ENCODE measurements around the gene PDE4A.
"Not testable (repeated sequence)": the region's sequence is repeated elsewhere in the genome, so short reads cannot be mapped to it uniquely, and the experiment has no call there.

The PDE4A gene

DNA sequence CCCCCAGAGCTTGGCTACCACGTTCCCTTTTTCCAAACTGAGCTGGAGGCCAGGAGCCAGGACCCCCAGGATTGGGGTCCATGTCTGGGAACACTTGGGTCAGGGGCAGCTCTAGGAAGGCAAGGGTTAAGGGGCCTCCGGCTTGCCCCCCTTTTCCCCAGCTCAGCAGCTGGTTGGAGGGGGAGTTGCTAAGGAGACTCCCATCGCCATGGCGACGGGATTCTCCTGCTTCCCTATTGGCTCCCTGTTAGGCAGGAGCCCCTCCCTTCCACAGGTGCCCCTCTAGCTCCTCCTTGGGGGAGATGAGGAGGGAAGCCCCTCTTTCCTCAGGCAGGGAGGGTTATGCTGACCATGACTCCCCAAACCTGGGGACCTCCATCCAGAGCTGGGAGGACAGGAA is 33.9 kb downstream of the PDE4A start:
- in situ Hi-C loops (cut with MboI; ENCODE audit: low sequenced_read_pairs): no loop called here

DNA sequence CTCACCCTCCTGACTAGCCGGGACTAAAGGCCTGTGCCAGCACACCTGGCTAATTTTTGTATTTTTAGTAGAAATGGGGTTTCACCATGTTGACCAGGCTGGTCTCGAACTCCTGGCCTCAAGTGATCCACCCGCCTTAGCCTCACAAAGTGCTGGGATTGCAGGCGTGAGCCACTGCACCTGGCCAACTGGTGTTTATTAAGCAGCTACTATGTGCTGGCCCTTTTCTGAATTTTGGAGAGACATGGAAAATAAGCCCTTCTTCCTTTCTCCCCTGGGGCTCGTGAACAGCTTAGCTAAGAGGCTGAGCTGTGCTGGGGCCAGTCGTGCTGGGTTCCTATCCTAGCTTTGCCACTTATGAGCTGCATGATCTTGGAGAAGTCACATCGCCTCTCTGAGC is 38.4 kb downstream of the PDE4A start:
- in situ Hi-C loops (cut with MboI; ENCODE audit: low sequenced_read_pairs): not testable (repeated sequence)

DNA sequence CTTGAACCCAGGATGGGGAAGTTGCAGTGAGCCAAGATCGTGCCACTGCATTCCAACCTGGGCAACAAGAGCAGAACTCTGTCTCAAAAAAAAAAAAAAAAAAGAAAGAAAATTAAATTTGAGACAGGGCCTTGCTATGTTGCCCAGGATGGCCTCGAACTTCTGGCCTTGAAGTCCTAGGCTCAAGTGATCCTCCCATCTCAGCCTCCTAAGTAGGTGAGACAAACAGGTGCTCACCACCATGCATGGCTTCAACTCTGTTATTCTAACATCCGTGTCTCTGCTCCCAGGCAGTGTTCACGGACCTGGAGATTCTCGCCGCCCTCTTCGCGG is 40.3 kb downstream of the PDE4A start:
- in situ Hi-C loops (cut with MboI; ENCODE audit: low sequenced_read_pairs): no loop called here

DNA sequence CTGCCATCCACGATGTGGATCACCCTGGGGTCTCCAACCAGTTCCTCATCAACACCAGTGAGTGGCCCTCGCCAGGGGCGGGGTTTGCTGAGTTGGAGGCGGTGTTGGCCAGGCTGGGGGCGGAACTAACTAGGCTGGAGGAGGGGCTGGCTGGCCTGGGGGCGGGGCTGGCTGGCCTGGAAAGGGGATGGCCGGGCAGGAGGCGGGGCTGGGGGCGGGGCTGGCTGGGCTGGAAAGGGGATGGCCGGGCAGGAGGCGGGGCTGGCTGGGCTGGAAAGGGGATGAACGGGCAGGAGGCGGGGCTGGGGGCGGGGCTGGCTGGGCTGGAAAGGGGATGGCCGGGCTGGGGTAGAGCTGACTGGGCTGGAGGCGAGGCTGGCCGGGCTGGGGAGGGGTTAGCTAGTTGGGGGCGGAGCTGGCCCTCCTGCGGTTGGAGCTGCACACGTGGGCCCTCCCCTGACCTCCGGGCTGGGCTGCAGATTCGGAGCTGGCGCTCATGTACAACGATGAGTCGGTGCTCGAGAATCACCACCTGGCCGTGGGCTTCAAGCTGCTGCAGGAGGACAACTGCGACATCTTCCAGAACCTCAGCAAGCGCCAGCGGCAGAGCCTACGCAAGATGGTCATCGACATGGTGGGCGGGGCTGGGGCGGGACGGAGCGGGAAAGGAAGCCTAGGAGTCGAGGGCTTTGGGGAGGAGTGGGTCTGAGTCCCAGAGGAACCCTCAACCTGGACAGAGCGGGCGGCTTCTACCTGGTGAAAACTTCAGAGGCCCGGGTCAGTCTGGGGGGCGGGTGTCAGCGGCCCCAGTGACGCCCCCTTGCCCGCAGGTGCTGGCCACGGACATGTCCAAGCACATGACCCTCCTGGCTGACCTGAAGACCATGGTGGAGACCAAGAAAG is 41.0 kb downstream of the PDE4A start:
- in situ Hi-C loops (cut with MboI; ENCODE audit: low sequenced_read_pairs): no loop called here

DNA sequence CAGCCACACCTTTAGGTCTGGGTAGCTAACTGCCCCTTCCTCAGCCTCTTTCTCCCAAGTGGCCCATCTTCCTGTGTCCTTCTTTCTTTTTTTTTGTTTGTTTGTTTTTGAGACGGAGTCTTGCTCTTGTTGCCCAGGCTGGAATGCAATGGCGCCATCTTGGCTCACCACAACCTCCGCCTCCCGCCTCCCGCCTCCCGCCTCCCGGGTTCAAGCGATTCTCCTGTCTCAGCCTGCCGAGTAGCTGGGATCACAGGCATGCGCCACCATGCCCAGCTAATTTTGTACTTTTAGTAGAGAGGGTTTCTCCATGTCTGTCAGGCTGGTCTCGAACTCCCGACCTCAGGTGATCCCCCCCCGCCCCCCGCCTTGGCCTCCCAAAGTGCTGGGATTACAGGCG is 41.7 kb downstream of the PDE4A start:
- in situ Hi-C loops (cut with MboI; ENCODE audit: low sequenced_read_pairs): not testable (repeated sequence)

DNA sequence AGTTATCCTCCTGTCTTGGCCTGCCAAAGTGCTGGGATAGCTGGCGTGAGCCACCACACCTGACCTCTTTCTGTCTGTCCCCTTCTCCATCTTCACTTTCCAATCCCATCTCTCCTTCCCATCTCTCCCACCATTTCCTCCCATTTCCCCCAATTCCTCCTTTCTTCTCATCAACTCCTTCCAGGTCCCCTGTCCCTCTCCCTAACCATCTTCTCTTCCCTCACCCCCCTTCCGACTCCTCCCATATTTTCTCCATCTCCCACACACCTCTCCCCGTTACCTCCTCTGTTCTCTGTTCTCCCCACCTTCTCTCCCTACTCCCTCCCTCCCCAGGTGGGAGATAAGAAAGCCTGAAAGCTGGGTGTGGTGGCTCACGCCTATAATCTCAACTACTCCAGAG is 42.2 kb downstream of the PDE4A start:
- in situ Hi-C loops (cut with MboI; ENCODE audit: low sequenced_read_pairs): no loop called here

DNA sequence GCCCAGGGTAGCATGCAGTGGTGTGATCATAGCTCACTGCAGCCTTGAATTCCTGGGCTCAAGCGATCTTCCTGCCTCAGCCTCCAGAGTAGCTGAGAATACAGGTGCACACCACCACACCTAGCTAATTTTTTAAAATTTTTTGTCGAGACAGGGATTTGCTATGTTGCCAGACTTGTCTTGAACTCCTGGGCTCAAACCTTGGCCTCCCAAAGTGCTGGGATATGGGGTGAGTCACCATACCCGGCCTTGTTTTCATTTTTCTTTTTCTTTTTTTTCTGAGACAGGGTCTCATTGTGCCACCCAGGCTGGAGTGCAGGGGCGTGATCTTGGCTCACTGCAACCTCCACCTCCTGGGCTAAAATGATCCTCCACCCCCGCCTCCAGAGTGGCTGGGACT is 44.1 kb downstream of the PDE4A start:
- in situ Hi-C loops (cut with MboI; ENCODE audit: low sequenced_read_pairs): no loop called here

DNA sequence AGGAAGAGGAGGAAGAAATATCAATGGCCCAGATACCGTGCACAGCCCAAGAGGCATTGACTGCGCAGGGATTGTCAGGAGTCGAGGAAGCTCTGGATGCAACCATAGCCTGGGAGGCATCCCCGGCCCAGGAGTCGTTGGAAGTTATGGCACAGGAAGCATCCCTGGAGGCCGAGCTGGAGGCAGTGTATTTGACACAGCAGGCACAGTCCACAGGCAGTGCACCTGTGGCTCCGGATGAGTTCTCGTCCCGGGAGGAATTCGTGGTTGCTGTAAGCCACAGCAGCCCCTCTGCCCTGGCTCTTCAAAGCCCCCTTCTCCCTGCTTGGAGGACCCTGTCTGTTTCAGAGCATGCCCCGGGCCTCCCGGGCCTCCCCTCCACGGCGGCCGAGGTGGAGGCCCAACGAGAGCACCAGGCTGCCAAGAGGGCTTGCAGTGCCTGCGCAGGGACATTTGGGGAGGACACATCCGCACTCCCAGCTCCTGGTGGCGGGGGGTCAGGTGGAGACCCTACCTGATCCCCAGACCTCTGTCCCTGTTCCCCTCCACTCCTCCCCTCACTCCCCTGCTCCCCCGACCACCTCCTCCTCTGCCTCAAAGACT is 46.9 kb downstream of the PDE4A start:
- in situ Hi-C loops (cut with MboI; ENCODE audit: low sequenced_read_pairs): no loop called here

DNA sequence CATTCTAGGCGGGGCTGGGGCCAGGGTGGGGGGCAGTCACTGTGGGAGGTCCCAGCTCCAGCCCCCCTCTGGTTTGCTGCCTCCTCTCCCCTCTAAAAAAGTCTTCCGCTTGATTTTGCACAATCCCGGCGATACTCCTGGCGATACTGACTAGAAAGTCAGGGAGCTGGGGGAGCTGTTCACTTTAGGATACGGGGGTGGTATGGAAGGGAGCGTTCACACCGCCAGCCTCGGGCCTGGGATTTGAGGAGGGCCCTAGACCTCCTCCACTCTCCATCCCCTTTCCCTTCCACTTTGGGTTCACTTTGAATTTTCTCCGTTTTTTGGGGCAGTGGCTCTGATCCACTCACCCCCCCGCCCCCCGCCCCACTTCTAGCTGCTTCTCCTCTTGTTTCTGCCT is 47.8 kb downstream of the PDE4A start:
- in situ Hi-C loops (cut with MboI; ENCODE audit: low sequenced_read_pairs): no loop called here

DNA sequence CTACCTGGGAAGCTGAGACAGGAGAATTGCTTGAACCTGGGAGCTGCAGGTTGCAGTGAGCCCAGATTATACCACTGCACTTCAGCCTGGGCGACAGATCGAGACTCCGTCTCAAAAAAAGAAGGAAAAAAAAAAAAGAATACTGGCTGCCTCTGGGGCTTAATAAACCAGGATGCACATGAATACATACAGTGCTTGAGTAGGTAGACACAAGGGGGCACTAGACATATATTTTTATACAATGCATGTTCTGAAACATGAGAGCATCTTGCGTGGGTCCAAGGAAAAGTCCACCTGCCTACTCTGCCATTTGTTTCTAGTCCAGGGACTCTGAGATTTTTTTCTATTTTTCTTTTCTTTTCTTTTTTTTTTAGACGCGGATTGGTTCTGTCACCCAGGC is 51.6 kb downstream of the PDE4A start:
- in situ Hi-C loops (cut with MboI; ENCODE audit: low sequenced_read_pairs): no loop called here

DNA sequence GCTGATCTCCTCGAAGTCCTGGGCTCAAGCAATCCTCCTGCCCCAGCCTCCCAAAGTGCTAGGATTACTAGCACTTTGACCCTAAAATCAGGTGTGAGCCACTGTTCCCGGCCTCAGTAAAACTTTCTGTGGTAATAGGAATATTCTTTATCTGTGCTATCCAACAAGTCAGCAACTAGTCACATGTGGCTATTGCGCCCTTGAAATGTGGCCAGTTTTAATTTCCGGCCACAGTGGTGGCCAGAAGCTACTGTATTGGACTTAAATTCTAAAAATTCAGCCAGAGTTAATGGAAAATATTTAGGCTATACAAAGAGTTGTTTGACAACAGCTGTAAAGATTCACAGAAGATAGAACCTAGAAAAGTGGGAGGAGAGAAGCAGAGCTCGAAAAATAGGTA is 52.9 kb downstream of the PDE4A start:
- in situ Hi-C loops (cut with MboI; ENCODE audit: low sequenced_read_pairs): no loop called here

DNA sequence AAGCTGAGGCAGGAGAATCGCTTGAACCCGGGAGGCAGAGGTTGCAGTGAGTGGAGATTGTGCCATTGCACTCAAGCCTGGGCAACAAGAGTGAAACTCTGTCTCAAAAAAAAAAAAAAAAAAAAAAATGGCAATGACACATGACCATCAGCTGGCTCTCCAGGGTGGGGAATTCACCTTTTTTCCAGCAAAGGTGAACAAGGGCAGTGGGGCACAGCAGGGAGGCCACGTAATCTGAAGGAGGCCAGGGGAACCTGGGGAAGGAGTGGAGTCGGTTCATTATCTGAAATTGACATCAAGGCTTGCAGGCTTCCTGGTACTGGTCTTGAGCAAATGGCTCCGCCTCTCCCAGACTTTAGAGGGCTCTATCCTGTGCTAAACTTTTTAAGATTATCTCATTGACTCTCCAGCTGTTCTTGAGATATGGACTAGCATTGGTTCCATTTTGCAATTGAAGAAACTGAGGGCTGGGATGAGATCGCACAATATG is 54.7 kb downstream of the PDE4A start:
- in situ Hi-C loops (cut with MboI; ENCODE audit: low sequenced_read_pairs): loop anchor here (25.0 kb wide), 1 partner anchor 212 kb away; no protein-coding TSS in a partner anchor

DNA sequence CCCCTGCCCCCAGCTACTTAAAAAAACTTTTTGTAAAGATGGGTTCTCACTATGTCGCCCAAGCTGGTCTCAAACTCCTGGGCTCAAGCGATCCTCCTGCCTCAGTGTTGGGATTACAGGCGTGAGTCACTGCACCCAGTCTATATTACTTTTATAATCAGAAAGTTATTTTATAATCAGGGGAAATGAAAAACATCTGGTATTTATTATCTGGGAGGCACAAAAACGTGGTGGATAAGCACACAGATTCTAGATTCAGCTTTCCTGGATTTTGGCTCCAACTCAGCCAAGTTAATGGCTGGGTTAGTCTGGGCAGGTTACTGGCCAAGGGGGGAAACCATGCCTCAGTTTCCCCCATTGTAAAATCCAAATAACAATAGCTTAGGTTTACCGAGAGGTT is 58.1 kb downstream of the PDE4A start:
- in situ Hi-C loops (cut with MboI; ENCODE audit: low sequenced_read_pairs): loop anchor here (25.0 kb wide), 1 partner anchor 209 kb away; no protein-coding TSS in a partner anchor

DNA sequence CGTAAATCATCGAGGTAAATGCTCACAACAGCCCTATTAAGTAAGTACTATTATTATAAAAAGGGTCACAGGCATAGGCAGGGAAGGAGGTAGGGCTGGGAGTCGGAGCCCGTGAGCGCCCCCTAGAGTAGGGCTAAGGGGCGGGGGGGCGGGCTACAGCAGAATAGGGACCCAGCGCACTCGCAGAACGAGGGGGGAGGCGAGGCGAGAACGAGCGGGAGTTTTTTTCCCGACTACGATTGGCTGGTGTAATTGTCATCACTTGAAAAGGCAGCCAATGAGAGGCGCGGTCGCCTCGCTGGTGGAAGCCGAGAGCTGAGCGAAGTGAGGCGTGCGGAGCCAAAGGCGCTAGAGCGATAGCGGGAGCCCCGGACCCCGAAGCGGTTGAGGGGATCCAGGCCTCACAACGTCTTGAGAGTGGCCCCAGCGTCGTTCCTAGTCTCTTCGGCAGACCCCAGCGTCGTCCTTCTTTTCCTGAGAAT is 58.6 kb downstream of the PDE4A start:
- in situ Hi-C loops (cut with MboI; ENCODE audit: low sequenced_read_pairs): loop anchor here (25.0 kb wide), 1 partner anchor 208 kb away; no protein-coding TSS in a partner anchor

DNA sequence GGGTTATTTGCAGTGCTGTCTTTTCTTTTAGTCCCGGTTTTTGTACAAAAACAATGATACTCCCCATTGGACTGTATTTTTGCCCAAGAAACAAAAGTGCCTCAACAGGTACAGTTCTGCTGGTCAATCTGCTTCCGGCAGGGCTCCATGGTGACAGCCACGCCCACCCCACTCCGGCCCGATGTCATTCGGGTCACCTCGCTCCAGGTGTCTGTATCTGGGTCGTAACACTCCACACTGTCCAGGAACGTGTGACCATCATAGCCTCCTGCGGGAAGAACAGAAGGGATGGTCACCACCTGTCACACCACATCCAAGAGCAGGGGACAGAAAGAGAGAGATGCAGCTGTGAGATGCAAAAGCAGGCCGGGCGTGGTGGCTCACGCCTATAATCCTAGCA is 66.2 kb downstream of the PDE4A start:
- in situ Hi-C loops (cut with MboI; ENCODE audit: low sequenced_read_pairs): loop anchor here (25.0 kb wide), 1 partner anchor 201 kb away; no protein-coding TSS in a partner anchor

DNA sequence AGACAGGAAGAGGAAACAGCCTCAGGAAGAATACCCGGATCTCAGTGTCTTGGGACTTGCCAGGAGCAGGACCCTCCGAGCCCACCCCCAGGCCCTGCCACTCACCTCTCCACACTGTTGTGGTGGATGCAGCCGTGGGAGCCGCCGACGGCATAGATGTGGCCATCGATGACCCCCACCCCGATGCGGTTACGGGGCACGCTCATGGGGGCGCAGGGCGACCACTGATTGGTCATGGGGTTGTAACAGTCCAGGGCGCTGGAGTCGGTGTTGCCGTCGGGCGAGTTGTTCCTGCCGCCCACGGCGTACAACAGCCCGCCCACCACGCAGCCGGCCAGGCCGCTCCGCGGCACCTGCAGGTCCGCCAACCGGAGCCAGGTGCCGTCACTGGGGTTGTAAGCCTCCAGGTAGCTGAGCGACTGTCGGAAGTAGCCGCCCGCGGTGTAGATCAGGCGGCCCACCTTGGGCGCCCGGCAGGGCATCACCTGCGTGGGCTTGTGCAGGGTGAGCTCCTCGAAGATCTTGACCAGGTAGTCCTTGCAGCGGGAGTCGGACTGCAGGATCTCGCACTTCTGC is 71.2 kb downstream of the PDE4A start:
- in situ Hi-C loops (cut with MboI; ENCODE audit: low sequenced_read_pairs): loop anchor here (25.0 kb wide), 1 partner anchor 196 kb away; no protein-coding TSS in a partner anchor

DNA sequence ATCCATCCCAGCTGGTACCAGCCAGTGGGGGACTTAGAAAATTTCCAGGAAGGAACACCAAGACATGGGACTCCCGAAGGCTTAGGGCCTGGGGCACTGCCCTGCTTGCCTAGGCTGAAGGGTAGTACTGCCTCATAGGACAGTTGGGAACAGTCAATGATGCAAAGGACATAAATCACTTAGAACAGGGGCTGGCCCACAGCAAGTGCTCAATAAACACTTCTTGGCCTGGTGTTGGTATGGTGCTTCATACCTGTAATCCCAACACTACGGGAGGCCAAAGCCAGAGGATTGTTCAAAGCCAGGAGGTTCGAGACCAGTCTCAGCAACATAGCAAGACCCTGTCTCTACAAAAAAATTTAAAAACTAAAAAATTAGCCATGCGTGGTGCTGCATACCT is 77.0 kb downstream of the PDE4A start:
- in situ Hi-C loops (cut with MboI; ENCODE audit: low sequenced_read_pairs): loop anchor here (25.0 kb wide), 1 partner anchor 190 kb away; no protein-coding TSS in a partner anchor

DNA sequence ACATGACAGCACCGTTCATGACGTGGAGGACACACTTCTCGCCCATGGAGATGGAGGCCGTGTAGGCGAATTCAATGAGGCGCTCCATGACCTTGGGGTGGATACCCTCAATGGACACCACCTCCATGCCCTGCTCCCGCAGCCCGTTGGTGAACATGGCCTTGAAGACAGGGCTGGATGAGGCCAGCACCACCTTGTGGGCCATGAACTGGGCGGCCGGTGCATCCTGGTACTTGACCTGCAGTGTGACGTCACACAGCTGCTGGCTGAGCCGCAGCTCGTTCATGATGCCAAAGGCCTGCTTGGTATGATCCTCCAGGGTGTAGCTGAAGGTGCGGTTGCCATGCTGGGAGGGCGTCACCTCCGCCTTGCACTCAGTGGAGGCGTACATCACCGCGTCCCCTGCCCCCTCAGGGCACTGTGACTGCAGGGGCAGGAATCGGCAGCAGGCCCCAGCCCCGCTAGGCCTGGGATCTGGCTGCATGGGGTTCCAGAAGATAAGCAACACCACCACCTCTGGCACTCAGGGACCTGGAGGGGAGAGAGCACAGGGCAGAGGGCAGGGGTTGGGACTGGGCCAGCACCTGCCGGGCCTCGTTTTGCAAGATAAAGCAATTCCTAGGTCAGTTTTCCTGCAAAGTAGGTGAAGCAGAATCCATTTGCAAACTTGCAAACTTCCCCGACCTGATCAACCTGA is 79.4 kb downstream of the PDE4A start:
- in situ Hi-C loops (cut with MboI; ENCODE audit: low sequenced_read_pairs): loop anchor here (25.0 kb wide), 1 partner anchor 188 kb away; no protein-coding TSS in a partner anchor

DNA sequence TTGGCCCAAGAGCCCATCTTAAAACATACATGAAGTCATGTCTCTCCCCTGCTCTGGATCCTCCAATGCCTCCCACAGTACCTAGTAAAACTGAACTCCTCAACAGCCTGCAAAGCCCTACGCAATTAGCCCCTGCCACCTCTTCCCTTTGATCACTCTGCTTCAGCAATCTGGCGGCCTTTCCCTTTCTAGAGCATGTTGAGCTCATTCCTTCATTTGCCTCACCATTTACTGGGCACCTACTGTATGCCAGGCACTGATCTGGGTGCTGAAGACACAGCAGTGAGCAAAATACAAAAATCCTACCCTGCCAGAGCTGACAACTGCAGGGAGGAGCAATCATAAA is 79.9 kb downstream of the PDE4A start:
- in situ Hi-C loops (cut with MboI; ENCODE audit: low sequenced_read_pairs): no loop called here

DNA sequence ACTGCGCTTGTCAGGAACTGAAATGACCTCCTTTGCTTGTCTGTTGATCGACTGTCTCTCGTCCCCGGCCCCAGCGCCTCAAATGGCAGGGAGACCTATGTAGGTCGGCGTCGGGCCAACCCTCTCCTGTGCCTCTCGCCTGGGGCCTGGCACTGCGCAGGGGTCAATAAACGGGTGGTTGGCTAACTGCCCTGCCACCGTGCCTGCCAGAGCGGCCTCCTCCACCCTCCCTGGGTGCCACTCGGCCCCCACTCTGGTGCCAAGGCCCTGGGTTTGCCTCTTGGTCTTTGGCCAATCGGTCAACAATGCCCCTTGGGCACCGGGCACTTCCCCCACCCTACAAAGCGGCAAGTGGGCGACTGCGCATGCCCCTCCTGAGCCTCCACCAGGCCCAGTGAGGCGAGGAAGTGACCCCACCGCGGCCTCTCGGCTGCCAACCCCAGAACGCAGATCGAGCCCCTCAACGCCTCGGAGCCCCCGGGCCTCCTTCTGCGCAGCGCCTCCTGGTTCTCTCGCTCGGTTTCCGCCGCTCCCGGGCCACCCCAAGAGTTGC is 81.7 kb downstream of the PDE4A start:
- in situ Hi-C loops (cut with MboI; ENCODE audit: low sequenced_read_pairs): no loop called here

All from HL-60/S4 treated with retinoic acid at 250 ng/mL for 4 days and 3 days (cell line).